HepG2 (cell line): ENCODE data around the gene DPEP3. TPM values are rescaled to one million over a fixed set of nuclear protein-coding genes. Genes with fewer than 3 reads are reported as not detected.

Experiments used
- AHDC1 ChIP-seq: sonication (generic); formaldehyde crosslinking; IDR thresholded peaks from 2 replicates; pipeline ENCODE4 v1.5.1; 2020; ENCODE audit warnings: mild to moderate bottlenecking, missing genetic modification reagents, borderline replicate concordance
- BATF2 ChIP-seq: sonication (generic); formaldehyde crosslinking; IDR thresholded peaks from 2 replicates; pipeline ENCODE4 v1.8.0; 2022; ENCODE audit warnings: mild to moderate bottlenecking, missing genetic modification reagents, moderate library complexity
- RBM22 ChIP-seq: fragments of 200-400 bp; formaldehyde crosslinking; optimal IDR thresholded peaks from 2 replicates; pipeline ENCODE3; 2017; ENCODE audit warnings: mild to moderate bottlenecking, low read length, moderate library complexity
- SMC3 ChIP-seq: IDR thresholded peaks from 2 replicates; pipeline ENCODE4 v1.6.1; 2011; ENCODE audit warnings: low read length, improper control_type of control experiment
- ZBTB39 ChIP-seq: sonication (generic); formaldehyde crosslinking; IDR thresholded peaks from 2 replicates; pipeline ENCODE4 v1.5.0; 2020; ENCODE audit warnings: missing genetic modification reagents
- ZBTB4 ChIP-seq: sonication (generic); formaldehyde crosslinking; IDR thresholded peaks from 2 replicates; pipeline ENCODE4 v1.4.0; 2020; ENCODE audit warnings: missing genetic modification reagents, mild to moderate bottlenecking, borderline replicate concordance
- ZMYM4 ChIP-seq: sonication (generic); formaldehyde crosslinking; IDR thresholded peaks from 2 replicates; pipeline ENCODE4 v1.8.1; 2023; ENCODE audit warnings: mild to moderate bottlenecking, missing genetic modification reagents
- ZNF180 ChIP-seq: sonication (generic); formaldehyde crosslinking; IDR thresholded peaks from 2 replicates; pipeline ENCODE4 v1.4.0; 2020; ENCODE audit warnings: low read depth, missing genetic modification reagents, borderline replicate concordance
- ZNF281 ChIP-seq: sonication (generic); formaldehyde crosslinking; IDR thresholded peaks from 2 replicates; pipeline ENCODE4 v1.4.0; 2020; ENCODE audit warnings: missing genetic modification reagents, borderline replicate concordance
- ZNF740 ChIP-seq: sonication (generic); formaldehyde crosslinking; IDR thresholded peaks from 2 replicates; pipeline ENCODE4 v1.4.0; 2020; ENCODE audit warnings: missing genetic modification reagents
- ZNF780A ChIP-seq: sonication (generic); formaldehyde crosslinking; IDR thresholded peaks from 2 replicates; pipeline ENCODE4 v1.8.0; 2022; ENCODE audit warnings: mild to moderate bottlenecking, missing genetic modification reagents, moderate library complexity
- polyA plus RNA-seq, 8 experiments: library from polyadenylated mRNA; depleted of rRNA in 3 of 8; stranded (reverse) in 7 of 8; unstranded in 1 of 8; fragments of >200 nt; fragmentation: Illumina TruSeq in 4 of 8; extraction: Trizol in 4 of 8; gene quantifications; 2 replicates each; pipeline versions ENCODE4 v1.2.1 to v1.2.3, GENCODE V29; 2011 to 2016; ENCODE audit warnings: low read depth in 4 of 8, missing spikeins in 1 of 8, mixed read lengths in 1 of 8; ENCODE audit not compliant: insufficient read depth in 1 of 8
- total RNA-seq, 5 experiments: library from RNA; depleted of rRNA; stranded (reverse); fragments of >200 nt; fragmentation: Illumina TruSeq; extraction: Trizol; gene quantifications; 2 replicates each; pipeline ENCODE4 v1.2.3, GENCODE V29; 2016; ENCODE audit warnings: low read depth in 1 of 5

Gene DPEP3
- total and polyA plus RNA-seq, 2 of the 13 experiments (the other 11 are each of a cell fraction or from before 2014, with no cell fraction given) = not detected

GRCh38 chr16:67968400-67969253 lies 11.7 kb downstream of the DPEP3 start, which contains the start of gene SLC12A4 (continued):
- TF ChIP-seq AHDC1 = peak; percentile 7; the same call in 1 of the 2 replicates
- no peak for TF ChIP-seq ZBTB39
- TF ChIP-seq SMC3 = no peak
- TF ChIP-seq ZBTB4 = 0 out of 2 replicates have a peak, but pooled peaks have one; percentile 29
- peak; percentile 65 for TF ChIP-seq ZMYM4 (CRISPR knock-in tag)
- TF ChIP-seq RBM22 = no peak
- TF ChIP-seq ZNF740 (CRISPR knock-in tag) = no peak
- no peak for TF ChIP-seq ZNF780A (CRISPR knock-in tag)
- TF ChIP-seq BATF2 (CRISPR knock-in tag) = 0 out of 2 replicates have a peak, but pooled peaks have one; percentile 22
- no peak for TF ChIP-seq ZNF180 (CRISPR knock-in tag)
- TF ChIP-seq ZNF281 = 0 out of 2 replicates have a peak, but pooled peaks have one; percentile 8
